MCF 10A (cell line): ENCODE data around the gene MFAP4. TPM values are rescaled to one million over a fixed set of nuclear protein-coding genes. Genes with fewer than 3 reads are reported as not detected.

Experiments
- BruUV-seq: library from RNA; stranded (reverse); fragments of 400-500 nt; replicated peaks from 2 replicates; lab custom pipeline; 2021; lab: Mats Ljungman, UMichigan
- CTCF ChIA-PET: fragments of 300-600 bp; sonication (Branson Sonifier 250); formaldehyde crosslinking; extraction: SDS; loops from one replicate; lab custom pipeline; 2021; ENCODE audit warnings: antibody characterized with exemption, inconsistent platforms; lab: Yijun Ruan, JAX
- POLR2A ChIA-PET: fragments of 300-600, 350-650 bp; sonication (Branson Sonifier 250); formaldehyde crosslinking; extraction: SDS; loops from one replicate; lab custom pipeline; 2020; ENCODE audit warnings: antibody characterized with exemption, inconsistent platforms; lab: Yijun Ruan, JAX
- DNase-seq: peaks from one replicate; pipeline ENCODE4 v3.0.0-alpha.2; 2018; ENCODE audit not compliant: unreplicated experiment
- H3K27ac Mint-ChIP-seq: one replicate; pipeline ENCODE4 v1.8.0; 2022; ENCODE audit warnings: mild to moderate bottlenecking, low read depth, mixed read lengths; ENCODE audit not compliant: unreplicated experiment
- H3K27me3 Mint-ChIP-seq: one replicate; pipeline ENCODE4 v1.8.0; 2022; ENCODE audit warnings: mixed read lengths; ENCODE audit not compliant: insufficient read depth, unreplicated experiment
- H3K36me3 Mint-ChIP-seq: one replicate; pipeline ENCODE4 v1.8.0; 2022; ENCODE audit warnings: mild to moderate bottlenecking, moderate library complexity, mixed read lengths; ENCODE audit not compliant: insufficient read depth, unreplicated experiment
- H3K4me1 Mint-ChIP-seq: one replicate; pipeline ENCODE4 v1.8.0; 2022; ENCODE audit warnings: mixed read lengths; ENCODE audit not compliant: insufficient read depth, unreplicated experiment
- H3K4me3 Mint-ChIP-seq: one replicate; pipeline ENCODE4 v1.8.0; 2022; ENCODE audit warnings: mild to moderate bottlenecking, moderate library complexity, mixed read lengths; ENCODE audit not compliant: unreplicated experiment
- H3K9me3 Mint-ChIP-seq: one replicate; pipeline ENCODE4 v1.8.0; 2022; ENCODE audit warnings: mixed read lengths; ENCODE audit not compliant: unreplicated experiment
- intact Hi-C: fragments of 100-400 bp; cut with micrococcal nuclease; formaldehyde crosslinking; loops from 2 replicates; pipeline ENCODE4 v1.14.1; 2022
- total RNA-seq: library from RNA; stranded (reverse); gene quantifications from 2 replicates; pipeline ENCODE4 v1.2.3, GENCODE V29; 2022
- TF ChIP-seq, protein P1 (sequence below): fragments of 200-600 bp; IDR thresholded peaks from one replicate; pipeline ENCODE4 v1.8.0; 2022; ENCODE audit warnings: antibody characterized with exemption, mild to moderate bottlenecking; ENCODE audit not compliant: unreplicated experiment

The MFAP4 gene
- total RNA-seq, 1 experiment from 2014 or later, result not detected

DNA sequence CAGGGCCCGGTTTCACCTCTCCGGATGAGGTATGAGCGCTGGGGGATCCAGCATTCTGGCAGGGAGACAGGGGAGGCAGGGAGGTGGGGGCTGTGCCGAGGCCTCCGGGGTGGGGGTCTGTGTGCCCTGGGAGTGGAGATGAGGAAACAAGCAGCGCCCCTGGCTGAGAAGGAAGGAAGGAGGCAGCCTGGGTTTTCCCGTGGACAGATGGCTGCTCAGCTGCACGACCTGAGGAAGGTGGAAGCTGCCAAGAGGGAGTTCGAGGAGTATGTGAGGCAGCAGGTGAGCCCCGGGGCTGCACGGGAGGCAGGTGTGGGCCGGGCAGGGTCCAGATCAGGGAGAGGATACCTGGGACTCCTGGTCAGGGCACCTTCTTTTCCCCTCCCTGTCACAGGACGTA is 28.3 kb upstream of the MFAP4 start:
- DNase-seq, result no peak
- intact Hi-C loops, result no loop called here
- H3K36me3 Mint-ChIP-seq, result peaks cover 5% of the 10 kb centered on the region
- TF ChIP-seq, protein P1, sequence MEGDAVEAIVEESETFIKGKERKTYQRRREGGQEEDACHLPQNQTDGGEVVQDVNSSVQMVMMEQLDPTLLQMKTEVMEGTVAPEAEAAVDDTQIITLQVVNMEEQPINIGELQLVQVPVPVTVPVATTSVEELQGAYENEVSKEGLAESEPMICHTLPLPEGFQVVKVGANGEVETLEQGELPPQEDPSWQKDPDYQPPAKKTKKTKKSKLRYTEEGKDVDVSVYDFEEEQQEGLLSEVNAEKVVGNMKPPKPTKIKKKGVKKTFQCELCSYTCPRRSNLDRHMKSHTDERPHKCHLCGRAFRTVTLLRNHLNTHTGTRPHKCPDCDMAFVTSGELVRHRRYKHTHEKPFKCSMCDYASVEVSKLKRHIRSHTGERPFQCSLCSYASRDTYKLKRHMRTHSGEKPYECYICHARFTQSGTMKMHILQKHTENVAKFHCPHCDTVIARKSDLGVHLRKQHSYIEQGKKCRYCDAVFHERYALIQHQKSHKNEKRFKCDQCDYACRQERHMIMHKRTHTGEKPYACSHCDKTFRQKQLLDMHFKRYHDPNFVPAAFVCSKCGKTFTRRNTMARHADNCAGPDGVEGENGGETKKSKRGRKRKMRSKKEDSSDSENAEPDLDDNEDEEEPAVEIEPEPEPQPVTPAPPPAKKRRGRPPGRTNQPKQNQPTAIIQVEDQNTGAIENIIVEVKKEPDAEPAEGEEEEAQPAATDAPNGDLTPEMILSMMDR, result no peak
- H3K4me3 Mint-ChIP-seq, result no peak overlapping the region
- no TSS peak for BruUV-seq
- no peak overlapping the region for H3K27ac Mint-ChIP-seq
- peaks cover 3% of the 10 kb centered on the region for H3K4me1 Mint-ChIP-seq
- H3K9me3 Mint-ChIP-seq, result no peaks in the 10 kb centered on the region
- CTCF ChIA-PET, result no interaction called here
- no peaks in the 10 kb centered on the region for H3K27me3 Mint-ChIP-seq
- POLR2A ChIA-PET, result no interaction called here

DNA sequence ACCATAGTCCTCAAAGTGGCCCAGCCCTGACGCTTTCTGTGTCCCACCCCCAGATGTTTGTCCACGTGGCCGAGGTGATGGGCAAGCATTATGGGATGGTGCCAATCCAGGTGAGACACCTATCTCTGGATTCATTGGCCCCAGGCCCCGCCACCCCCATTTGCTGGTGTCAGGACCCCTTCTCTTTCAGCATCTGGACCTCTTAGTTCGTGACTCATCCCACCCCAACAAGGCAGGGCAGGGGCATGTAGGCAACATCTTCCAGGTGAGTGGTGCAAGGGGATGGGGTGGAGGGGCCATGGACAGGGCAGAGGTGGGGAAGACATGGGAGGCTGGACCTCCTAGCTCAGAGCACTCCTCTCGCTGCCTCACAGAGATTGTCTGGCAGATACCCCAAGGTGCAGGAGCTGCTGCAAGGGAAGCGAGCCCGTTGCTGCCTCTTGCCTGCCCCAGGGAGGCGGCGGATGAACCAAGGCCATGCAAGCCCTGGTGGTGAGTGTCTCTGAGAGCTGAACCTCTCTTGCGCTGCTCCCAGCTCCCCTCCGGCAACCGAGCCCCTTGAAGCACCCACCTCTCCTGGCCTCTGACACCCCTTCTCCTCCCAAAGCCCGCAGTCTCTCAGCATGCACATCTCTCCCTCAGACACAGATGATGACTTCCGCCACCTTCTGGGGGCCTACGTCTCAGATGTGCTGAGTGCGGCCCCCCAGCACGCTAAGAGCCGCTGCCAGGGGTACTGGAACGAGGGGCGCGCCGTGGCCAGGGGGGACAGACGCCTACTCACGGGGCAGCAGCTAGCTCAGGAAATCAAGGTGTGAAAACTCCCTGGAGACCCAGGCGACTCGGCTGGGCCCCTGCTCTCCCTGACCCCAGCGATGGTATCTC is 27.6 kb upstream of the MFAP4 start:
- H3K36me3 Mint-ChIP-seq, result peaks cover 5% of the 10 kb centered on the region
- intact Hi-C loops, result no loop called here
- H3K27me3 Mint-ChIP-seq, result no peaks in the 10 kb centered on the region
- ChIA-PET POLR2A (no interaction called here), CTCF (interaction anchor here (0.6 kb wide), 2 partner anchors 52 kb away, joined by 3 to 4 read pairs; no protein-coding TSS in a partner anchor)
- H3K4me1 Mint-ChIP-seq, result peaks cover 10% of the 10 kb centered on the region
- BruUV-seq, result no TSS peak
- no peak overlapping the region for H3K4me3 Mint-ChIP-seq
- no peak for DNase-seq
- H3K27ac Mint-ChIP-seq, result no peak overlapping the region
- TF ChIP-seq, protein P1, result no peak
- no peaks in the 10 kb centered on the region for H3K9me3 Mint-ChIP-seq

DNA sequence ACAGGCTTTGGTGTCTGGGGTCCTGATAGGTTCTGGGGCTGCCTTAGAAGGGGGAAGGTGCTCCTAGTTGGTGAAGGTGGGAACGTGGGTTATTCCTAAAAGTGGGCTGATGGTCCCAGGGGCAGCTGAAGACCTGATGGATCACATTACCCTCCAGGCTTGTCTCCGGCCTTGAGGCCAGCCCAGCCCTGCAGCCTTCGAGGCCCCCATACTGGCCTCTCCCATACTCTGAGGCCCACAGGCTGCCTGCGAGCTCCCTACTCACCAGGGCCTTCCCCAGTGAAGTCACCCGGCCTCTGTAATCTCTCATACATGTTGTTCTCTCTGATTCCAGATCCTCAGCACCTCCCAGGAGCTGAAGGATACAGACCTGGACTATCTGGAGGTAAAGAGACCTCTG is 26.8 kb upstream of the MFAP4 start:
- no peak for DNase-seq
- Mint-ChIP-seq H3K4me1 (peaks cover 15% of the 10 kb centered on the region), H3K4me3 (no peak overlapping the region), H3K27me3 (no peaks in the 10 kb centered on the region), H3K36me3 (peaks cover 5% of the 10 kb centered on the region), H3K27ac (no peak overlapping the region), H3K9me3 (no peaks in the 10 kb centered on the region)
- intact Hi-C loops, result no loop called here
- no TSS peak for BruUV-seq
- TF ChIP-seq, protein P1, result no peak
- POLR2A ChIA-PET, result no interaction called here
- CTCF ChIA-PET, result interaction anchor here (0.6 kb wide), 1 partner anchor 53 kb away, joined by 4 read pairs; no protein-coding TSS in a partner anchor

GRCh38 chr17:19412984-19413383 is 26.0 kb upstream of the MFAP4 start:
- no peak overlapping the region for H3K27ac Mint-ChIP-seq
- peaks cover 15% of the 10 kb centered on the region for H3K4me1 Mint-ChIP-seq
- peaks cover 5% of the 10 kb centered on the region for H3K36me3 Mint-ChIP-seq
- TF ChIP-seq, protein P1, result no peak
- POLR2A ChIA-PET, result no interaction called here
- CTCF ChIA-PET, result interaction anchor here (1.0 kb wide), 1 partner anchor 24 kb away, joined by 3 read pairs; no protein-coding TSS in a partner anchor
- no peaks in the 10 kb centered on the region for H3K9me3 Mint-ChIP-seq
- no TSS peak for BruUV-seq
- intact Hi-C loops, result no loop called here
- no peaks in the 10 kb centered on the region for H3K27me3 Mint-ChIP-seq
- no peak for DNase-seq
- H3K4me3 Mint-ChIP-seq, result no peak overlapping the region
